GM18861 (cell line): ENCODE measurements around the gene MTARC2.
"Not testable (repeated sequence)": the region's sequence is repeated elsewhere in the genome, so short reads cannot be mapped to it uniquely, and the experiment has no call there.

Experiments
- ATAC-seq: cut with Tn5 transposase; IDR thresholded peaks from one replicate; pipeline ENCODE4 v1.9.1; 2021; ENCODE audit not compliant: unreplicated experiment

MTARC2 gene

DNA sequence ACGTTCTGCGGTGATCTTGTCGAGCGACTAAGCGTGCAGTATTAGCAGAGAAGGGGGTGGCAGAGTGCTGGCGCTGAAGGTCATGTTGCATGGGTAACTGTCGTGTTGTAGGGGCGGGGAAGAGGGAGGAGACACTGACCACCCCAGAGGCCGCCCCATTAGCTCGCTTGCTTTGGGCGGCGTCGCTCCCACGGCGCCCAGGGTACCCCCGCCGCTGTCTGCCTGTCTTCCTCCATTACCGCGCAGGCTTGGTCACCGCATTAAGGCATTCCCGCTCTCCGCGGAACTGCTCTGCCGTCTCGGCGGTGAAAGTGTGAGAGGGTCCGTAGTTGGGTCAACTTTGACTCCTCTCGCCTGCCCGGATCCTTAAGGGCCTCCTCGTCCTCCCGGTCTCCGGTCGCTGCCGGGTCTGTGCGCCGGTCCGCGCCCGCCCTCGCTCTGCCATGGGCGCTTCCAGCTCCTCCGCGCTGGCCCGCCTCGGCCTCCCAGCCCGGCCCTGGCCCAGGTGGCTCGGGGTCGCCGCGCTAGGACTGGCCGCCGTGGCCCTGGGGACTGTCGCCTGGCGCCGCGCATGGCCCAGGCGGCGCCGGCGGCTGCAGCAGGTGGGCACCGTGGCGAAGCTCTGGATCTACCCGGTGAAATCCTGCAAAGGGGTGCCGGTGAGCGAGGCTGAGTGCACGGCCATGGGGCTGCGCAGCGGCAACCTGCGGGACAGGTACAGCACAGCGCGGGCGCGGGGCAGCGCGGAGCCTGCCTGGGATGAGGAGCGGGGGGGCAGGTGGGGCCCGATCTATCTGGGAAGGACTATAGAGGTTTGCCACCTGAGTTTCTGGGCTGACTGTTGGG is at the start of gene MTARC2:
TSS of gene MTARC2 (plus strand) at position 234 of the 846 bp plus-strand sequence. CDS start at position 444, 210 bp downstream.
- peak; percentile 93 for ATAC-seq

DNA sequence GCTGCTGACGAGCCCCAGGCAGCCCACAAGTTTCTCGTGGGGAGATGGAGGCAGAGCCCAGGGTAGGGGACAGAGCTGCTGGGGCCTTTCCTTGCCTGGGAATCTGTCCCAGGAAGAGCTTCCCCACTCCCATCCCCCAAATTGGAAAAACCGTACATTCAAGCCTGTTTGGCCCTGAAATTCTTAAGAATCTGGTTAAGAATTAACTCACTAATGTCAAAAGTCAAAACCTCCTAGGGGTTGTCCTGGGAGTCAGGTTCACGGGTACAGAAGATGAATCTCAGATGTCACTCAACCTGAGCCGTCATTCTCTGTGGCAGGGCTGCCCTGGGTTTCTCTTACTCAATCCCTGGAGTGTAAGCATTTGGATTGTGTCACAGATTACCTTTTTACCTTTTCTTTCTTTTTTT is 49.5 kb upstream of the MTARC2 start:
- no peak for ATAC-seq

DNA sequence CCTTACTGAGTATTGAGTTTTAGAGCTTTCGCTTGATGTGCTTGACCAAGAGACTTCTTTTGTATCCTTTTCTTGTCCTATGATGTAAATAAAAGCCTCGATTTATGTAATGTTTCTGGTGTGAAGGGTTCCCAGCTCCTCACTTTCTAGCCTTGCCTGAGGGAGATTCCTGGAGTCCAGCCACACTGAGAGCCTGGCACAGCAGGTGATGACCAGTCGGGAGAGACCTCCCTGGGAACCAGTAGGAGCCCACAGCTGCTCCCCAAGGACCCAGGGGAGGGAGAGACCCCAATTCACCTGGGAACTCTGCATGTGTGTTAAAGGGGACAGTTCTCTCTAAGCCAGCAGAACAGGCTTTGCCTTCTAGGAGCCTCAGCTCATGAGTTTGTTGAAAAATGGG is 49.1 kb upstream of the MTARC2 start:
- no peak for ATAC-seq

DNA sequence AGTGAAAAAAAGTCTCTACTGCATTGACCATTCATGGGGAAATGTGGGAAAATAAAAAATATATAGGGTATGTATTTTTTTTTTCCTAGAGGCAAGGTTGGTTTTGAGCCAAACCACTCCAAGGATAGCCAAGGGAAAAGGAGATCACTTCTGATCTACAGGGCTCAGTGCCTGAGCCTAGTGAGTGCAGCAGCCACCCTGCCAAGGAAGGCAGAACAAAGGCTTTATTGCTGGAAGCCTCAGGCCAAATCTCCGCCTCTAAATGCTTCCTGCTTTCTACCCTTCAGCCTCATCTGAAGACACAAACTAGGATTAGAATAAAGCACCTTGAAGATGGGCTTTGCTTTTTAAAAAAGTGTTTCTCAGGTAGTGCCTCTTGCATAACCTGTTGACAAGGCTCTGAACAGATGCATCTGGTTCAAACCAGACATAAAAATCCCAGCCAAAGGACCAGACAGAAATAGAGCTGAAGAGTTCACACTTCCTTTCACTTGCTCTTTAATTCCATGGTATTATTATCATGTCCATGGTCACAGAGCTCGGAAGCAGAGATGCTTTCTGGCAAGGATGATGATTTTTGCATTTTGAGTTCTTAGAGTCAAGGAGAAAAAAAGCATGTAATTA is 47.5 kb upstream of the MTARC2 start:
- ATAC-seq, result no peak

DNA sequence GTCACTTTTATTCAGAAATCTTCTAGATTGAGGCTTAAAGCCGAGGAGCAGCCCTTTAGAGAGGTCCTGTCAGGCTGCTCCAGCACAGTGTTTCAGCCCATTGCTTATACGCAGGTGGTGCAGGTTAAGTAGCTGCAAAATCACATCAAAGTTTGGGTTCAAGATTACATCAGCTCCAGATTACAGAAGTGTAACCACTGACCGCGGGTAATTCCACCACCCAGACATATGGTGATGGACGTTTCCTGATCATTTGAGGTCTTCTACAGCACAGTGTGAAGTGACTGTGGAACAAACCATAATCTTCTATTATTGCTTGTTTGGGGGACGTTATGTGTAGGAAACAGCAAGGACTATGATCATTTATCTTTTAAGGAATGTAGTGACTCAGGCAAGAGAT is 46.1 kb upstream of the MTARC2 start:
- no peak for ATAC-seq

DNA sequence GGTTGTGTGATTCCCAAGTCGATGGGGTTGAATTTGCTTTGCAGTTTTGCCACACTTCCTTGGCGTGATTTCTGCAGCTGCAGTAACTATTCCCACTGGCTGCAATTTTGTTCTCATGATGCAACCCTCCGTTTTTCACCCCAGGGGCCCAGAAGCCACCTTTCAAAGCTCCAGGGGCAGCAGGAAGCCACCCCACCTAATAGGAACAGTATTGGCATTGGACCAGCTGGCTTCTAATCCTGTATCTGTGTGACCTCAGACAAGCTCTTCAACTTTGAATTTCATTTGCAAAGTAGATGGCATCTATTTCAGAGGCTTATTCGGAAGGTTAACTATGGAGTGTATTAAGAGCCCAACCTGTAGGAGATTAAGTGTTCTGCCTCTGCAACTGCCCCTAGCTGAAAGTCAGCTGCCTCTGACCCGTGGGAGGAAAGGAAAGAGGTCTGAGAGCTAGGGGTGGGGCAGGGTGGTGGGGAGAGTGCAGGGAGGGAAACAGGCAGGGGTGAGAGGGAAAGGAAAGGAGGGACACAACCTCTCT is 45.3 kb upstream of the MTARC2 start:
- no peak for ATAC-seq

DNA sequence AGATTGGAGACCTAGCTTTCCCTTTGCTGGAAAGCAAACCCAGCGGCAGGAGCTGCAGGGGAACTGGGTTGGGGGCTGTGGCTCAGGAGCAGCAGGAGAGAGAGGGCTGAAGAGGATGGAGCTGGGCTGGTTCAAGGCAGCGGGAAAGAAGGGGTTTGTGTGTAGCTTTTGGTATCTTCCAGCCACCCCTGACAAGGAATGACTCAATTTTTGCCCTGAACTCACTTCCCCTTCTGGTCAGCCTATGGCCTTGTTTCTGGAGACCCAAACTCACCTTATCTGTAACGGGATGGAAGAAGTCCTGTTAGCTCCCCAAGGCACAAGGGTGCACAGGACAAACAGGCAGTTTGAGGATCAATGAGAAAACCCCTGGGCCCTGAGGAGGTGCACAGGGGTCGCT is 44.8 kb upstream of the MTARC2 start:
- ATAC-seq, result no peak

DNA sequence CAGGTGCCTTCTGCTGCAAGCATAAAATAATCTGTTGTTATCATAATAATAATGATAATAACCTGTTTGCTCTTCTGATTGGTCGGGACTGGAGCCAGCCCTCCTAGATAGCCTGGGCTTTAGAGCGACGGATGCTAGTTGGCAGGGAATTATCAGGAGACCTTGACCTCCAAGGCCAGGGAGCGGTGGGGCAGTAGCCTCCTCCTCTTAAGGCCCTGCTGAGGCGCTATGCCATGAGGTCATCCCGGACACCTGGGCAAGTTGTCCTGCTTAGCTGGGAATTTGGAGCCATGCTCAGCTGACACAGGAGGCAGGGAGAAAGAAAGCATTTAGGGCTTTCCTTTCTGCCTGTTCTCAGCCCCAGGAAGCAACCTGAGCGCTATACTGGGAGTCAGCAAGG is 42.3 kb upstream of the MTARC2 start:
- no peak for ATAC-seq

DNA sequence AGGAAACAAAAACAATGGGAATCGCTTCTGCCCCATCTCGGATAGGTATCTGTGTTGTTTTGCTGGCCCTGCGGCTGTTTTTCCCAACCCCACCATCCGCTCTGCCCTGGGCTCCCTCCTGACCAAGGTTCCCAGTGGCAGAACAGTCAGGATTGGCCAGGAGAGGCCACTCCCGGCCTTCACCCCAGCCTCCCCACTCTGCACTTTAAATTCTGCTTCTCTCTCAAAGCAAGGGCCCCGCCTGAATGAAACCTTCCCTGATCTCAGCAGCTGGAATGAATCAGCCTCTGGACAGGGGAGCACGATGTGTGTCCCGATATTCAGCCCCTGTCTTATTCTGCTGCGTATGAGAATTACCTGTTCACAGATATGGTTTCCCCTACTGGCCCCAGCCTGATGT is 41.6 kb upstream of the MTARC2 start:
- ATAC-seq, result no peak

DNA sequence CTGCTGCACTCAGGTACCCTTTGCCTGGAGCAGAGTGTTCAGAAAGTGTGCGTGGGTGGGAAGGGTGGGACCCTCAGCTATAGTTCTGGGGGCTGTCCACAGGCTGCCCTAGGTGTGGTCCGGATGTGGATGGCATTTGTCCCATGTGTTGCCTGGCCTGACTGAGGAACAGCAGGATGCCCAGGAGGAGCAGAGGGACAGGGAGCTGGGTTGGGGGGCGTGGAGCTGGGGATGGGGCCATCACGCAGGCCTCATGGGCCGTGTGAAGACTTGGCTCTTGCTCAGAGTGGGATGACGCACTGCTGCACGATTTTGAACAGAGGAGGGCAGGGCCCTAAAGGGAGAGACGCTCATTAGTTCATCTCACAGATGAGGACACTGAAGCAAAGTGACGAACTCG is 41.0 kb upstream of the MTARC2 start:
- ATAC-seq, result no peak

DNA sequence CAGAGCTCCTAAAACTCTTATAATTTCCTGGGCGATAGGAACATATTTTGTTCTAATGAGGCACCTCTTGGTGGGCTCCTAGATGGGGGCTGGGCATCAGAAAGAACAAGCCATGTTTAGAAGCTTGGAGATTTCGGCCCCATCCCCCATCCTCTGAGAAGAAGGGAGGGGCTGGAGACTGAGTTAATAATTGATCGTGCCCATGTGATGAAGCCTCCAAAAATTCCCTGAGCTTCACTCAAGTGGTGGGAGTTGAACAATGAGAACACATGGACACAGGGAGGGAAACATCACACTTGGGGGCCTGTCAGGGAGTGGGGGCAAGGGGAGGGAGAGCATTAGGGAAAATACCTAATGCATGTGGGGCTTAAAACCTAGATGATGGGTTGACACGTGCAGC is 39.9 kb upstream of the MTARC2 start:
- ATAC-seq, result no peak

DNA sequence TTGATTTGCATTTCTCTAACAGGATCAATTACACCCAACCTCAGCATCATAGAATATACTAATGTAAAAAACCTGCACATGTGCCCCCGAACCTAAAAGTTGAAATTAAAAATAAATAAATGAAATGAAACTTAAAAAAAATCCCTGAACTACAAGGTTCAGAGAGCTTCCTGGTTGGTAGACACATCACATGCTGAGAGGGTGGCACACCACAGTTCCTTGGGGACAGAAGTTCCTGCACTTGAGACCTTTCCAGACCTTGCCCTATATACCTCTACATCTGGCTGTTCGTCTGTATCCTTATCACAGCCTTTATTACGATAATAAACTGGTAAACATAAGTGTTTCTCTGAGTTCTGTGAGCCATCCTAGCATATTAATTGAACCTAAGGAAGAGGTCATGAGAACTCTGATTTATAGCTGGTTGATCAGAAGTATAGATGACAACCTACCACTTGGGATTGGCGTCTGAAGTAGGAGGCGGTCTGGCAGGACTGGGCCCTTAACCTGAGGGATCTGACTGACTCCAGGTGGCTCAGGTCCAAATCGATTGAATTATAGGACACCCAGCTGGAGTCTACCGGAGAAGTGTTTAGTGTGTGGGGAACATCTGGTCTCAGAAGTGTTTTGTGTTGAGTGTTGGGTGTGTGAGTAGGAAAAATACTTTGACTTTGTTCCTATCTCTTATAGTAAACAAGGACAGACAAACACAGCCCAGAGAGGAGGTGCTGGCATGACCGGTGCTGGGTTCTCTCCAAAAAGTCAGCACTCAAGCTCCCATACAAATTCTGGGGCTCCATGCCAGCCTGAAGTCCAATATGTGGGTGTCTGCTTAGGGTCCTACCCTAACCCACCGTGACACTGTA is 39.0 kb upstream of the MTARC2 start:
- ATAC-seq, result no peak

DNA sequence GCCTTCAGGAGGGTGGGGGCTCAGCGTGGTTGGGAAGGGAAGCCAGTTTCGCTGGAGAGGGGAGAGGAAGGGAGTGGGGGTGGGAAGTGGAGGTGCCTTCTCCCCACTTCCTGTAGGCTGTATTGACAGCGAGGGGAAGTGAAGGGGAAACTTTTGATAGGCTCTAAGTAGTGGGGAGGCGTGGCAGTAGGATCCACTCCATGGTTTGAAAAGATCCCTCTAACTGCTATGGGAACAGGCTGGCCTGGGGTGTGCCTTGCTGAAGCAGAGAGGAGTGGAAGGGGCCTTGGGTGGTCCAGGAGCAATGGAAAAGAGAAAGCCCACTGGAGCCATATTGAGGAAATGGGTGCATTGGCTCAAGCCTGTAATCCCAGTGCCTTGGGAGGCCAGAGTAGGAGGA is 37.8 kb upstream of the MTARC2 start:
- ATAC-seq, result no peak

DNA sequence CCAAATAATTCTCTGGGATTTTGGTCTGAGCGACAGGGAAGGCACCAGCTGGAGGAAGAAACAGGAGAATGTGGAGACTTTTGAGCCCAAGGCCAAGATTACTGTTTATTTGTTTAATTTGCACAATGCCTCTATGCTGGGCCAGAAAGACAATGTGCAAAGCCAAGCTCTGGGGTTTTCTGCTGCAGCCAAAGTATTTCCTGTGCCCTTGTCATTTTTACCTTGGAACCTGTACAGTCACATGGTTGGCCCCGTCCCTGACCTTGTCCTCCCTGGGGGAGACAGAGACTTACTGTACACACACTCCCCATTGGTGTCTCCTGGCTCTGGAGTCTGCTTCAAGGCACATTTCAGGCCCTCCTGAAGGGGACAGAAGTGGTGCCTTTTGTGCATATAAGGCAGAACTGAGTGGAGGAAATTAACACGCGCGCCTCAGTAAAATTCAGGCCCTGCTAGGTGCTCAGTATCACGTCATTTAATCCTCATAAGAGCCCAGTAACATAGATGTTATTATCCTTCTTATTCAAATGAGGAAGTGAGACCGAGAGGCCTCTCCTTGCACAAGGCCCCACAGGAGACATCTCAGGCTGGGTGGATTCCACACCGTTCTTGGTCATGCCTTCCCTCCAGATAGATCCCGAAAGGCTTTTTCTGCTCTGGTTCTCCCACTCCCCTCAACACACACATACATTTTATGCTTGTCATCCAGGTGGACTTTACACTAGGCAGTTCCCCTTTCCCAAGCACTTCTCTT is 36.9 kb upstream of the MTARC2 start:
- ATAC-seq, result peak; percentile 88

DNA sequence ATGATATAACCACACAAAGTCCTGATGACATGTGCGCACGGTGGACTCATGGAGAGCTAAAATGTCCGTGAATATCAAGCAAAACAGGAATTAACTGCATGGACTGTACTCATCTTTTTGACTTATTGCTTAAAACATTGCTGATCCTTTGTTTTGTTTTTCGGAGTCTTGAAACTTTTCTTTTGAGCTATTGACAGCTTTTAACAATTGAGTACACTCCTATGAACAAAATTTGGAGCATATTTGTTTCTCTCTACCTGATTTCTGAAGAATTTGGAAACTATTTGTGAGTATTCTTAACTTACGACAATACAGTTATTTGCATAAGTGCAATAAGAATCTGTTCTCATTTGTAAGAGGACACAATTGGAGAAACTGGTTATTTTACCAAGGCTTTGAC is 32.1 kb upstream of the MTARC2 start:
- ATAC-seq, result not testable (repeated sequence)

DNA sequence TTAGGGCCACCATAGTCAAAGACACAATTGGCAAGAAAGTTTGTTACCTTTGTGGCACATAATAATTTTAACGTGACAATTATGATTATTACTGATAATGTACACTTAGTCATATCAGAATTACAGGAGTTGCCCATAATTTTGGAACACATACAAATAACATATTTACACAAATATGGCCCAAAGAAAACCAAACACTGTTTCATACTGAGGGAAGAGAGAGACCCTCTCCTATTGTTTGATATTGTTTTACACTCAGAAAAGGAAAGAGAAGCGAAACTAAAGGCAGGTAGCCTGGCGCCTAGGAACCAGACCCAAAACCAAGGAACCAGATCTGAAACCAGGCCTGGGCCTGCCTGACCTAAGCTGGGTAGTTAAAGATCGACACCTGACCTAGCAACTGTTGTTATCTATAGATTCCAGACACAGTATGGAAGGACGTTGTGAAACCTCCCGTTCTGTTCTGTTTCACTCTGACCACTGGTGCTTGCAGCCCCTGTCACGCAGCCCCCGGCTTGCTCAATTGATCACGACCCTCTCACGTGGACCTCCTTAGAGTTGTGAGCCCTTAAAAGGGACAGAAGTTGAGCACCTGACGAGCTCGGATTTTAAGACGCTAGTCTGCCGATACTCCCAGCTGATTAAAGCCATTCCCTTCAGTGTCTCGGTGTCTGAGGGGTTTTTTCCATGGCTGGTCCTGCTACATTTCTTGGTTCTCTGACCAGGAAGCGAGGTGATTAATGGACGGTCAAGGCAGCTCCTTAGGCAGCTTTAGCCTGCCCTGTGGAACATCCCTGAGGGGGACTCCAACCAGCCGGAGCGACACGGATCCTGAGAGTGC is 30.1 kb upstream of the MTARC2 start:
- ATAC-seq, result no peak

DNA sequence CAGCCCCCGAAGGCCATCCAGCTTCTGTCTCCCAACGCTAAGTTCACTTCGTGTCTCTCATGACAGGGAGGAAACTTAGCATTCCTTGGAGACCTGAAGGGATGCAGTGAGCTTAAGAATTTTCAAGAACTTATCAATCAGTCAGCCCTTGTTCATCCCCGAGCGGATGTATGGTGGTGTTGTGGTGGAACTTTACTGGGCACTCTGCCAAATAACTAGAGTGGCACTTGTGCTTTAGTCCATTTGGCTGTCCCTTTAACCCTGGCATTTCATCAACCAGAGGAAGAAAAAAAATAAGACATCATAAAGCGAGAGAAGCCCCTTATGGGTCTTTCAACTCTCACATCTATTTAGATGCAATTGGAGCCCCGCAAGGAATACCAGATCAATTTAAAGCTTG is 26.9 kb upstream of the MTARC2 start:
- not testable (repeated sequence) for ATAC-seq

DNA sequence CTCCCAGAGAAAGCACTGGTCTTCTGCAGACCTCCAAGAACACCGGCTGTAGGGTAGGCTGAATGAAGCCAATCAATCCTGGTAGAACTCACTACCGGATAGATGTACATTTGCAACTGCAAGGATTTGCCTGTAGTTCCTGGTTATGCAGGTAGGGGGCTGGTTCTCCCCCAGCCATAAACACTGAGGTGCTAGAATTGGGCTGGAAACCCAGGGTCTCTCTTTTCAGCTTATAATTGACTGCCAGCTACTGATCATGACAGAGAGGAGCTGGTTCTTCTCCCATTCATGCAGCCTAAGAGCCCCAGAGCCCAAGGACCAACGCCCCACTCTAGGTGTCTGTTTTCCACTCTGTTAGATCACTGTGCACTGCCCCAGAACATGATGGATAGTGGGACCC is 21.5 kb upstream of the MTARC2 start:
- ATAC-seq, result no peak

DNA sequence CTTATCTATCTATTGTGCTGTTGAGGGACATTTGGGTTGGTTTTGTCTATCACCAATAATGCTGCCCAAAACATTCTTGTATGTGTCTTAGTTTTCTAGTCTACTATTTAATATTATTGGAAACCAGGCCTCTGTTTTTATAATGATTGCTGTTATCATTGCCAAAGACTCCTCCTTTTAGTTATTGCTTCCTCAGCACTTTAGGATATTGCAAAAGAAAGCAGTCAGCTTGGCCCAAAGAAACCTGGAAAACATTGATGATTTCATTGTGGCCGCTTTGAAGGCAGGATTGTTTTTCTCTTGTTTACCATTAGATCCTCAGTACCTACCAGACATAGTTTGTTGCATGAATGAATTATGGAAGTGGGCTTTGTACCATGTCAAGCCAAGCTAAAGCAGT is 20.6 kb upstream of the MTARC2 start:
- ATAC-seq, result no peak

DNA sequence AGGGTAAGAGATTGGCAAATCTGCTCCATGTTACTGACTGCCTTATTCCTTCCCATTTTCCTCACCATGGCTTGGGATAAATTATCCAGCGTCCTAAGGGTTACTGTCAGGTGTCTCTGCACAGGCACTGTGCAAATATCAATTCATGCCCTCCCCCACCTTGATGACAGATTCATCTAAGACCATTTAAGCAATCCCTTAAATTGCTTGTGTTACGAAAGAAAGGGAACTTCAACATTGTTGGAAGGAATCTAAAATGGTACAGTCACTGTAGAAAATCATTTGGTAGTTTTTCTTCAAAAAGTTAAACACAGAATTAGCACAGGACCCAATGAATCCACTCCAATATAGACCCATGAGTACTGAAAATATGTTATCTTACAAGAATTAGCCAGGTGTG is 17.6 kb upstream of the MTARC2 start:
- no peak for ATAC-seq
